Glomerular visceral epithelial cell (primary cell): Measurements from ENCODE around the gene ZNF516.

Experiments
- DNase-seq: peaks from one replicate; pipeline ENCODE4 v3.0.0-alpha.2; 2016; ENCODE audit errors: extremely low spot score

The ZNF516 gene

DNA sequence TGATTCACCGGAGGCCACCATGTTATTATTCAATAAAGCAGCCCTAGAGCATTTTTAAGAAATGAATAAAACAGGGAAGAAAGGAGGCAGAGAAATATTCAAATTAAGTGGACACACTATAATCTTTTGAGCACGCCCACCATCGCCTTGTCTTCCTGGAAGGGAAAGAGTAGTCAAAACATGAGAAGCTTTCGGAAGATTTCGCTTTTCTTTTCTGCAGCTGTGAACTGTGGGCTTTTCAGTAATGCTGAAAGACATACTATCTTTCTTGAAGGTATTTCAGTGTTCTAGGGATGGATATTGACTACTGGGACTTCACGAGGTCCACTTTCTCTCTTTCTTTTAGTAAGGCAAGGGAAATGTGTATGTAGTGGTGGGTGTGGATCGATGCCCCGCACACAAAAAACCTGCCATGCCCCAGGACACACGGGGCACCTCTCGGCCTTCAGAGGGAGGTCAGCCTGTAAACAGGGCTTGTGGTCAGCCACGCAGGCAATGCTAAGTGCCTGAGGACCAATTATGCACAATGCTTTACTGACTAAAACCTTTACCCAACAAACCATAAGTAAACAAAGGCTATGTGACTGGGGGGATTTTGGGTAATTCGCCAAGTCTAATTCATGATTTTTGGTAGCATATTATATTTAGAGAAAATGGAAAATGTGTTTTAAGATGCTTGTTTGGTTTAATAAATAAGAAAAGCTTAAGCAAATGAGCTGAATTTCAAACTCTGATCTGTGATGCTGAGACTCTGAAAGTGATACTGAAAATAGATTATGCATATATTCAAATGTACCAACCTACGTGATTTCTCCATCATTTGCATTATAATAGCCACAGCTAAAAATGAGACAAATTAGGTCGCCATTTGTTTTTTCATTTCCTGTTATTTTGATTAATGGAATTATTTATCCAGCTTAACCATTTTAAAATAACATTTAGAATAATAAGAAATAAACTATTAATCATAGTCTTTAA is 130.5 kb downstream of the ZNF516 start:
- DNase-seq, result no peak

DNA sequence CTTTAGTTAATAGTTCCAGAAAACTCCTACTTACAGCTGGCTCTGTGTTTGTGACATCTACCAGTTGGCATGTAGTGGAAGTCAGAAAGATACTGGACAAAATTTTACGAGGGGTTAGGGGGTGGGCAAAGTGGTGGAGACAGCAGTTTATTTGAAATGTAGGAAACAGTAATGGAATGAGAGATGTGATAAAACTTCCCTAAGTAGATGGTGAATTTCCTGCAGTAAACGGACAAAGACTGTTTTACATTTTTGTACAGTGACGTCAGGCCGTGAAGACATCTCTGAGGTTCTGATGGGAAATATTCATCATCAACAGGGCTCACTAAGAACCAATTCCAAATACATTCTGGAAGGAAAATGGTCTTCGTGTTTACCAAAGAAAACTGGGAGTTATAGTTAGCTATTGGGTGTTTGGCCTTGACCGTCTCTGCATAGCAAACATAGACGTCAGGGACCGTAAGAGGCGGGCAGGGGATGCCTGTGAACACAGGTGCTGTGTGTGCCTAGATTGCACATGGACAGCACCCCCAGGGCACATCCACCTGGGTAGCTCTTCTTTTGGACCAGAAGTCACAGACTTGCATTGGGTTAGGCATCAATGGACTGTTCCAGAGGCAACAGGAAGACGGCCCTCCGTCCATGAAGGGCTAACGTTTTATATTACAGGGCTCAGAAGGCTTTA is 131.5 kb downstream of the ZNF516 start:
- no peak for DNase-seq

DNA sequence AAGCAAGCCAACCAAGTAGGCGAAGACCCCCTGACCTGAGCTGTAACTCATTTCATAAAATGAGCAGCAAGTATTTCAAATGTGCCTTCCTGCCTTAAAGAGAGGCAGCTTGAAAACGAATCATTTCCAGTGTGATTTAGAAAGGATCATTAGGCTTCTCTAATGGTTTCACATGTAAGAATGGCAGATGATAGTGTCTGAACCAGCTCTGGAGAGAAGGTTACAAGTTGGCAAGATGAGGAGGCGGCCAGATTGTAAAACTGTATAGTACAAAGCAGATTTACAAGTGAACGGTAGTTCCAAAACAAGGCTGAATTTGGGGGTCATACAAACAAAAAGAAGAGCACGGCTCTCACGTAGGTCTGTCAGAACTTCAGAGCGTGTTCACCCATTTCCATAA is 132.4 kb downstream of the ZNF516 start:
- DNase-seq, result no peak

DNA sequence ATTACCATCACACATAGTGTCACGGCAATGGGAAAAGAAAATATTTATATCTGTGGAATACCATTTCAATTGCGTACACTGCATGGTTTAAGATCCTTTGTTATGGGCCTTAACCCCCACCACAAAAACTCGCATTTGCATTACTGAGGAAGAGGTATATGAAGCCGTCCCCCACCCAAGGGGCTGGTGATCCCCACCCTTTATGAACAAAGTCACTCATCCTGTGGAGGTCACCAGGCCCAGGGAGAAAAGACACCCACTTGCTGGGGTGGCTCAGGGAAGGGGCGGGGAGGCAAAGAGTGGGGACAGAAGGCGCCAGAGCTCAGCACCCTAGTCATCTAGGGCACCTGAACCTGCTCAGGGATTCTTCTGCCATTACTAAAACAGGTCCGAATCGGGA is 133.8 kb downstream of the ZNF516 start:
- no peak for DNase-seq

DNA sequence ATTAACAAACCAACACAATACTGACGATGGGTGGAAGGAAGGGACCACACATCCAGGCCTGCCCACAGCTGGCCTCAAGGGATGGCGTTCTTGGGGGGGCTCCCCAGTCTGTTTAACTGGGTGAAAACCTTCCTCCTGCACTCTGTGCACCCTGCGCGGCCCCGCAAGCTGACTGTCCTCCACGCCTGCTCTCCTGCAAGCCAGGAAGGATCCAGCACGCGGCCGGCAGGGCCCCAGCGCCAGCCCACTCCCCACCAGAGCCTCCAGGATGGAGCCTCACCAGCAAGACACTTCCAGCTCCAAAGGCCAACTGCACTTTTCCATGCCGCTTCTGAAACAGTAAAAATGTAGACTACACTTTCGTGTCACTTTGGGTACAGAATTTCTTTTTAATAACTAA is 135.1 kb downstream of the ZNF516 start:
- DNase-seq, result no peak

DNA sequence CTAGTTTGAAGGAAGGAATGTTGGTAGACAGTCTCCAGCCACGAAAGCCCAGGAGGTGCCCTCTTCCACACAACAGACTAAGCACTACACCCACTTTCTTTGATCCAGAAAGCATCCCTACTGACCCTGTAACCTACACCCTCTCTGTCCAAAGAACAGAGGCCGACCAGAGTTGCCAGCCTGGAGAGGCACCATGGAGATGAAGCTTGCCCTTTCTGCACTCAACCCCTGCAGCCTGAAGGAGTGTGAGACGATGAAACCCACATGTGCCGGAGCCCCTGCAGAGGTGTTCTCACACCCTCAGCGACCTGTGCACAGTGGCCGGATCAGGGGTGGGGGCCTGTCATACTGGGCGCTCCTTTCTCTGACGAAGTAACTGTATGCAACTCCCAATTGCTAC is 136.3 kb downstream of the ZNF516 start:
- no peak for DNase-seq

DNA sequence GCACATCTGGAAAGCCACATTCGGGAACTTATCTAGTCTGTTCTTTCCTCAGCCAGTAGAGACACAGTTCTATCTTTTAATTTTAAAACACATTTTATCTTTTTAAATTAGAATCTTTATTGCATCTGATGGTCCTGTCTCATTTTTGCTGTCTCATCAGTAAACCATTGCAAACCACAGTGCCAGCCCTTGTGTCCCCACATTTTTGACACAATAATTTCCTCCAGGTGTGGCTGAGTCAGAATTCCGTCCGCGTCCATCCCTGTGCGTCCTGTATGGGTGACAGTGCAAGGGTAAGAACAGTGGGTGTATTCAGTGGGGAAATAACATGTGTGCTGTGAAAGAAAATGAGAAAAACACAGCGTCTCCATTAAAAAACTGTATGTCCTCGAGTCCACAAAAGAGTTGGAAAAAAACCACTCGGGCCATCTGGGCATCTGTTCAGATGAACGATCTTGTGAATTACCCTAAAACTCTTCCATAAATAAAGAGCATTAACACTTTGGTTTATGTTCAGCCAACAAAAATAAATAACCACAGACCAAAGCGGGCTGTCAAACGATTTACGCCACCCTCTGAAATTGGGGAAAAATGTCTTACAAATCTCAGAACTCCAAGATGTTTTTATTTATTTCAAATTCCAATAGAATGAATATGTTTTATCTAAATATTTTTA is 137.3 kb downstream of the ZNF516 start:
- no peak for DNase-seq

DNA sequence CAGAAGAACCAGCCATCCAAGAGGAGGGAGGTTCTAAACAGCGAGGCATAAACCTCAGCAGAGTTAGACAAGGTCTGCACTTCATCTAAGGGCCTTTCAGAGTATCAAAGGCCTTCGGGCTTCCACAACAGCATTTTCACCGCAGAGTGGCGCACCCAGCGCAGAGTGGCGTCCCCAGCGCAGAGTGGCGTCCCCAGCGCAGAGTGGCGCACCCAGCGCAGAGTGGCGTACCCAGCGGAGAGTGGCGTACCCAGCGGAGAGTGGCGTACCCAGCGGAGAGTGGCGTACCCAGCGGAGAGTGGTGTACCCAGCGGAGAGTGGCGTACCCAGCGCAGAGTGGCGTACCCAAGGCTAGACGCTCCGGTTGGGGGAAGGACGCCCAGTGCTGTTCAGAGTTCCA is 137.9 kb downstream of the ZNF516 start:
- DNase-seq, result no peak

DNA sequence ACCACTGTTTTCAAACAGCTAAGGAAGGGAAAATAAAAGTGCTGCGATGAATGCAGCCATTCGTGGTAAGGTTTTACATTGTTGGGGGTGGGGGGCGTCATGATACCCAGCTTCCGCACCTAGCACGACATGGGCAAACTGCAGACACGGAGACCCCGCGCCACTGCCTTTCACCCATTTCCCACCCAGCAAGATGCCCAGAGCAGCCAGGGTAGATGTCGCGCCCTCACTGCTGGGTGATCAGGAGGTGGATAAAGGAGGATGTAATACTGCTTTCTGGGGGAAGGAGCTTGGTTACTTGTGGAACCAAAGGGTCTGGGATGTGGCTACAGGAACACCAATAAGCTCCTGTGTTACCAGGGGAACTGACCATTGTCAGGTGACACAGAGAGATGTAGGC is 138.4 kb downstream of the ZNF516 start:
- DNase-seq, result no peak

DNA sequence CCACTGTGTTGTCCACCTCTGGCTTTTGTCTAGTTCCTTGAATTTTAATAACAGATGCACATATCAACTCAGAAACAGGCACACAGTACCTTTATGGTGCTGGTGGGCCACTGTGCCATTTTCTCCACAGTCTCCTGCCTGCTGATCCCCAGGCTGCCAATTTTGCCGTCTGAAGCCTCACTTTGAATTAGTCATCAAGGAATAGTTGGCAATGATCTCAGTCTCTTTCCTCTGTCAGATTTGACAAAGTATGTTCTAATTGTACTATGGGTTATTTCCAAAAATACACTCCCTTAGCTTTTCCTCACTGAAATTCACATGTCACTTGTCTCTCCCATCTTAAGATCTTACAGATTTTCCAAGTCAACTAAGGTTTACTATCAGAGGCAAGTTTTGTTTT is 140.7 kb downstream of the ZNF516 start:
- DNase-seq, result peak; percentile 22

DNA sequence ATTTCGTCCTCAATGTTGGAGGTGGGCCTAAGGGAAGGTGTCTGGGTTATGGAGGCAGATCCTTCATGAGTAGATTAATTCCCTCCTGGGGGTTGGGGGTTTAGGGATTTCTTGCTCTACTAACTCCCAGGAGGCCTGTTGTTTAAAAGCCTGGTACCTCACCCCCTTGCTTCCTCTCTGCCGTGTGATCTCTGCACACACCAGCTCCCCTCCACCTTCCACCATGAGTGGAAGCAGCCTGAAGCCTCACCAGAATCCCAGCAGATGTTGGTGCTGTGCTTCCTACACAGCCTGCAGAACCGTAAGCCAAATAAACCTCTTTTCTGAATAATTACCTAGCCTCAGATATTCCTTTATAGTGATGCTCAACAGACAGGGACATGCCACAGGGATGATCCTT is 141.5 kb downstream of the ZNF516 start:
- no peak for DNase-seq

DNA sequence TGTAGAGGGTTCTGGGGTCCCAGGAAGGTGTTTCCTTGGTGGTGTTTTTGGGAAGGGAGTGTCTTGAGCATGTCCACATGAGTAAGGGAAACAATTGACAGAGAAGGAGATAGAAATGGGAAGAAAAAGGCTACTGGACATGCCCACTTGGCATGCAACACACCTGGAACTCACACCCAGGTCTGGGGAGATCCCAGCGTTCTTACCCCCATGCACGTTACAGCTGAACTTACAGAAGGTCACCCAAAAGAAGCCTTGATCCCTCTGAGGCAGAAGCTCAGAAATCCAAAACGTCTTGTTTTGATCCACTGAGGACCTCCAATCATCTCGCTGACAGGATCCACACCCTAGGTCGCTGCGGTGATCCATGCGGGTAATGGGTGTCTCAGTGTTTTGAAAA is 142.0 kb downstream of the ZNF516 start:
- no peak for DNase-seq

DNA sequence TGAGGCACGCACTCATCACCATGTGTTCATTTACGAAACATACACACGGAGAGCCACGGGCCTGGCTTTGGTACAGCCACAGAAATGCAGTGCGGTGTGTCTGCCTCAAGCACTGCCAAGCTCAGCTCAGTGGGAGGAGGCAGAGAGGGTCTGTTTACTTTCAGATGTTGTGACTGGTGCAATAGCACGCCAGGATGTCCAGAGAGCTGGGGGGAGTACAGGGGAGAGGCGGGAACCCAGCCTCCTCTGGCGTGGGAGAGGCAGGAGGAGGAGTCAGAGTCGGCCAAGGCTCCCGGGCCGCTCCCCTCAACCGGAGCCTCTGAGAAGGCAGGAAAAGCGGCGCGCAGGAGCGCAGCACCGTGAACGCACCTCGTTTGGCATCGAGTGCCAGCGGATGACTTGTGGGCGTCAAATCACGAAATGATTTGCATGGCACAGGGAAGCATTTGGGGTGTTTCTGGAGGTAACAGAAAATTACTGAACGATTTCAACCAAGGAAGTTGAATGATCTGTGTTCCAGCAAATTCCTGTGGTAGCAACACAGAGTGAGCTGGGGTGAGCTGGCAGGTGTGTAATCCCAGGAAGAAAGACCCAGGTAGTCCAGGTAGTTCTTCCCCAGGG is 143.0 kb downstream of the ZNF516 start:
- DNase-seq, result peak; percentile 71

DNA sequence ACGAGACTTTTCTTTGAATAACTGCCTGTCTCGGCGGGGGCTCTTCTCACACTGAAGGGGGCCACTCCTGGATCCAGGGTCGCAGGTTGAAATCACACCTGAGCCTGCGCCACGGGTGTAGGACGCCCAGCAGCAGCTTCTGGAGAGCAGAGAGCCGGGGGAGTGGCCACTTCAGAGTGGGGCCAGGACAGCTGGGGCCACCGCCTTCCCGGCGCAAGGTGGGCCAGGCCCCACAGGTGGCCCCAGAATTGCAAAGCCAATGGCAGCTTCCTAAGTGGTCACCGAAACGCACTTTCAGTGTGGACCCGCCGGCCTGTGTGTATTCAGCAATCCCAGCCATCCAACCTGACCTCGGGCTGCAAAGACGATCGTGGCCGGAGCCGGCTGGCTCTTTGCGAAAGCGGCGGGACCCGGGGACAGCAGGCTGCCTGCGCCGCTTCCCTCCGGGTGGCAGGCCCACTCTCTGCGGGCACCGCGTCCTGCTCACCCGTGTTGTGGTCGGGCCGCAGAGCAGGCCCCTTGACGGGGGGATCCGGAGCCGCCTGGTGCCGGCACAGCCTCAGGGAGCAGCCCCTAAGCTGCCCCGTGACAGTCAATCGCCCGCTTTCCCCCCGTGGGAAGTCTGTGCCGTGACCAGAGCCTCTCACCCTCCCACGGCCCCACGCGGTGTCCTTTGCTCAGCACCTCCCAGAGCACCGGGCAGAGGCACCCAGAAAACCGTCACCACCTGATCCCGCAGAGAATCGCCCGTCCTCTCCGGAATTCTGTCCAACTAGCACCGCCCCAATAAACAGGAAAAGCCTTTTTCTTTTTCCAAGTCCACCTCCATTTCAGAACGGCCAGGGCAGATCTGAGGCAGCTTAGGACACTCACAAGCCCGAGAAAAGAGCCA is 144.7 kb downstream of the ZNF516 start:
- DNase-seq, result no peak

DNA sequence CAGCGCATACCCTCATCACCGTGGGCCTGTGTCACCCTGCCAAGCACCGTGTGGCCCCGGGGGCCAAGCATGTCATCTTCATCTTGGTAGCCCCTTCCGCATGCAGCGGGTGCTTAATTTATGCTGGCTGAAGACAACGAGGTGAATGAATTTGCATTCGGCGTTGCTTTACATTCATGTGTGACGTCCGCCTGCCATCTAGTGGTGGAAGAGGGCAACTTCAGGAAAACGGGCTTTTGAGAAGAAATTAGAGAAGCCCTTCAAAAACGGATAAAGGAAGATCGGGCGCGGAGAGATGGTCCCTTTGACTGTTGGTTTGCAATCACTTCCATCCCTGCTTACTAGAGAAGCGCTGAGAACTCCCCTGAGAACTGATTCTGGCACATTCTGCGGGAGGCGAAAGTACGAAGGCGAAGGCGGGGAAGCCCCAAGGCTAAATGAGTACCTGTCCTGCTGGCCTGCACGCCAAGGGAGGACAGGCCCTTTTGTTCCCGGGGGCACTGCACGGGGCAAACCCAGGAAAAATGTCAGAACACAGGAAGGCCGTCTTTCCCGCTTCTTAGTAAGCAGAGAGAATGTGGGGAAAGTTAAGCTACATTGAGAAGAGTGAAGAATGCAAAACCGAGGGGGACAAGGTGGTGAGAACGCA is 145.9 kb downstream of the ZNF516 start:
- peak; percentile 68 for DNase-seq

DNA sequence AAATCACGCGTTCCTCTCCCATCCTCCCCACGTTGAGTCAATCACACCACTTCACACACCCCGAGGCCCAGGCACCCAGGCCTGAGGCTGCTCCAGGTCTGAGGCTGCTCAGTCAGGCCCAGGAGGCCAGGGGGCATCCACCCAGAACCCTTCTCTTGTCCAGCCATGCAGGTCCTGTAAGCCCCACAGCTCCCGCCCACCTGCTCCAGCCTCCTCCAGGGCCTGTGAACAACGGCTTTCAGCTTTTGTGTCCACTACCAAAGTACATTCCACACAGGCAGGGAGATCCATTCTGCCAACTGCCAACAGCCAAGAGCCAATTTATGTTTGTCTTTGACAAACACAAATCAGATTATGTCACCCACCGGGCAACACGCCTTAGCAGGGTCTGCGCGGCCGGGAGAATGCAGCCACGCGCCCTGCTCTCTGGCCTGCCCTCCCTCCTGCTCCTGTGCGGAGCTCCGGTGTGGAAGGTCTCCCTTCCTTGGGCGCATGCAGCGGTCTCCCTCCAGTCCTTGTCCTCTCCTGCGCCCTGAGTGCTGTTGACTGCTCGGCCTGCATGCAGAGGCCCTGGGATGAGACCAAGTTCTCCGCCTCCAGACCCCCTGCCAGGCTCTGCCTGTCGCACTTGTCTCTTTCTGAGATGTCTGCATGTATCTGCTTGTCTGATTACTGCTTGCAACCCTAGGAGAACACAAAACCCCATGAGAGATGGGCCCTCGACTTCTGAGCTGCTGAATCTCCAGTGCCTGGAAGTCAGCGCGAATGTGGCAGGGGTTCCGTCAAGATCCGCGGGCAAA is 146.6 kb downstream of the ZNF516 start:
- no peak for DNase-seq

DNA sequence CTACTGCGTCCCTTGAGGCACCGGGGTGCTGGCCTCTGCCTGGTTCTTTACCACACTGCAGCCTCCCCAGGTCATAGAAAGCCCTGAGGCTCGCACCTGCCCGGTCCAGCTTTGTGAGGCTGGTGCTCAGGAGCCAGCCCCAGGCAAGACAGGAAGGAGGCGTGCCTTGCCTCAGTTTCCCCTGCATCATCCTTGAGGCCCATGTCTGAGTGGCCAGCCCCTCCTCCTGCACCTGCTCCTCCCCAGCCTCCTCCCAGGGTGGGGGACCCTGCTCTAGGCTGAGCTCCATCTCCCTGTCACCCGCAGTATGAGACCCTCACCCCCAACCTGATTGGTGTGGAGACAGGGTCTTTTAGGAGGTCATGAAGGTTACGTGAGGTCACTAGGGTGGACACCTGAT is 147.7 kb downstream of the ZNF516 start:
- DNase-seq, result no peak

DNA sequence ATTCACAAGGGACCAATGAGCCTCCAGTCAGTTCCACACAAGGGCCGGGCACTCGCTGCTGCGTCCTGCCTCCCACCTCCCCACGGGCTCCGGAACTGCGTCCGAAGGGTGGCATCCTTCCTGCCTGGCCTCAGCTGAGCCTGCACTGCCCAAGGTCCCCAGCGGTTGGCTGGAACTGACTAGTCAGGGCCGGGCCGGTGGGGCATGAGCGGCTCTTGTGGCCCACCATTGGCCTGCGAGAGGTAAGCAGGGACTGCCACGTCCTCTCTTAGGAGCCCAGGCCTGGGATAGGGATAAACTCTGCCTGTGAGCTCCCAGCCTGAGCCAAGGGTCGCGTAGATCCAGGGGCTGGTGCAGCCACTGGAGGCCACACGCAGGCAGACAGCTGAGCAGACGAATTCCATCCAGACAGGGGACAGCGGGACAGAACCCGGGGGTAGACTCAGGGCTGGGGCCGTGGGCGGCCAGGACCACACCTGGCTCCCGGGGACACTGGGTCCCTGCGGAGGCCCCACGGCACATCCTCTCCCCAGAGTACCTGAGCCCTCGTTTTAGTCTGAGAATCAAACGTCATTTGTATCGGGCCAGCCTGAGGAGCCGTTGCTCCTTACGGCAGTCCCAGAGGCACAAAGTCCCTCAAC is 148.4 kb downstream of the ZNF516 start:
- DNase-seq, result no peak

DNA sequence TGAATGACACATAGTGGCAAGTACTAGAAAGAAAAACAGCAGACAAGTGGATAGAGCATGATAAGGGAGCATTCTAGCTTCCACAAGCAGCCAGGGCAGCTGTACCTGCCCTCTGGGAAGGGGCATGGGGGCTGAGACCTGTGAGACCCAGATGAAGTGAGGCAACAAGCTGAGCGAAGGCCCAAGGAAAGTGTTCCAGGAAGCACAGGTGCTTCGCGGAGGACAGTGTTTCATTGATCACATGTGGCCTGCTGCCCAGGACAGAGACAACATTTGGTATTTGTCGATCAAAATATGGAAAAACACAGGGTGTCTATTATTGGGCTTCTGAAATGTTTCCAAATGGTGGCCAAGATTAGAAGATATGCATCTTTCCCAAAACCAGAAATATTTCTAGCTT is 149.1 kb downstream of the ZNF516 start:
- DNase-seq, result no peak
